Measurements from ENCODE around the gene SBF1.

DNA sequence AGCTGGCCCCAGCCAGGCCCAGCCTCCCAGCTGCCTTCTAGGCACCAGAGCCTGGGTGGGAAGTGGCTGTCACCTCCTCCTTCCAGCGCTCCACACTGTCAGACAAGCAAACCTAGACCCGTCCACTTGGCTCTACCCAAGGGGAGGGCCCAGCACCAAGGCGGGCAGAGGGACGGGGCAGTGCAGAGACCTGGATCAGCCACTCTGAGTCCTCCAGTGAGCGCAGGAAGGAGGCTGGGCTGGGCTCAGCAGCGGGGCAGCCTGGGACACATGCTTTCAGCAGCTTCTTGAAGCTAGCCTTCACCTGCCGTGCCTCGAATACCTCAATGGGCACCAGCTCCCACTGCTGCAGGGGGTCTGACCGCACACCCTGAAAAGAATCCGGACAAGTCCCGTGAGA lies 18.8 kb downstream of the SBF1 start:
- TF ChIP-seq FOXA3 (CRISPR knock-in tag; IDR thresholded peaks at IDR 0.05), result no peak
- no peak for TF ChIP-seq CBFB (CRISPR knock-in tag; IDR thresholded peaks at IDR 0.05)
- TF ChIP-seq, protein P1, sequence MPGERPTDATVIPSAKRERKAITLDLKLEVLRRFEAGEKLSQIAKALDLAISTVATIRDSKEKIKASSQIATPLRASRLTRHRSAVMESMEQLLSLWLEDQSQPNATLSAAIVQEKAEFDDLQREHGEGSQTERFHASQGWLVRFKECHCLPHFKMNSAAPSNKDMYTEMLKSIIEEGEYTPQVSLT (CRISPR knock-in tag; IDR thresholded peaks at IDR 0.05; ENCODE audit: borderline replicate concordance, low read depth), result no peak
- TF ChIP-seq CBX1 (IDR thresholded peaks at IDR 0.05; ENCODE audit: low read depth), result no peak
- TF ChIP-seq FOSL1 (CRISPR knock-in tag; IDR thresholded peaks at IDR 0.05; ENCODE audit: borderline replicate concordance), result no peak
- TF ChIP-seq, protein P2, sequence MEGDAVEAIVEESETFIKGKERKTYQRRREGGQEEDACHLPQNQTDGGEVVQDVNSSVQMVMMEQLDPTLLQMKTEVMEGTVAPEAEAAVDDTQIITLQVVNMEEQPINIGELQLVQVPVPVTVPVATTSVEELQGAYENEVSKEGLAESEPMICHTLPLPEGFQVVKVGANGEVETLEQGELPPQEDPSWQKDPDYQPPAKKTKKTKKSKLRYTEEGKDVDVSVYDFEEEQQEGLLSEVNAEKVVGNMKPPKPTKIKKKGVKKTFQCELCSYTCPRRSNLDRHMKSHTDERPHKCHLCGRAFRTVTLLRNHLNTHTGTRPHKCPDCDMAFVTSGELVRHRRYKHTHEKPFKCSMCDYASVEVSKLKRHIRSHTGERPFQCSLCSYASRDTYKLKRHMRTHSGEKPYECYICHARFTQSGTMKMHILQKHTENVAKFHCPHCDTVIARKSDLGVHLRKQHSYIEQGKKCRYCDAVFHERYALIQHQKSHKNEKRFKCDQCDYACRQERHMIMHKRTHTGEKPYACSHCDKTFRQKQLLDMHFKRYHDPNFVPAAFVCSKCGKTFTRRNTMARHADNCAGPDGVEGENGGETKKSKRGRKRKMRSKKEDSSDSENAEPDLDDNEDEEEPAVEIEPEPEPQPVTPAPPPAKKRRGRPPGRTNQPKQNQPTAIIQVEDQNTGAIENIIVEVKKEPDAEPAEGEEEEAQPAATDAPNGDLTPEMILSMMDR (CRISPR knock-in tag; IDR thresholded peaks at IDR 0.05), result no peak
- TF ChIP-seq, protein P3, sequence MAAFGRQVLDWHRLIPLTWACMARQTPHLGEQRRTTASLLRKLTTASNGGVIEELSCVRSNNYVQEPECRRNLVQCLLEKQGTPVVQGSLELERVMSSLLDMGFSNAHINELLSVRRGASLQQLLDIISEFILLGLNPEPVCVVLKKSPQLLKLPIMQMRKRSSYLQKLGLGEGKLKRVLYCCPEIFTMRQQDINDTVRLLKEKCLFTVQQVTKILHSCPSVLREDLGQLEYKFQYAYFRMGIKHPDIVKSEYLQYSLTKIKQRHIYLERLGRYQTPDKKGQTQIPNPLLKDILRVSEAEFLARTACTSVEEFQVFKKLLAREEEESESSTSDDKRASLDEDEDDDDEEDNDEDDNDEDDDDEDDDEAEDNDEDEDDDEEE (CRISPR knock-in tag; IDR thresholded peaks at IDR 0.05), result no peak
- no peak for TF ChIP-seq TRIM24 (CRISPR knock-in tag; IDR thresholded peaks at IDR 0.05)
- TF ChIP-seq SETDB1 (CRISPR knock-in tag; IDR thresholded peaks at IDR 0.05; ENCODE audit: borderline replicate concordance), result no peak
- TF ChIP-seq, protein P4, sequence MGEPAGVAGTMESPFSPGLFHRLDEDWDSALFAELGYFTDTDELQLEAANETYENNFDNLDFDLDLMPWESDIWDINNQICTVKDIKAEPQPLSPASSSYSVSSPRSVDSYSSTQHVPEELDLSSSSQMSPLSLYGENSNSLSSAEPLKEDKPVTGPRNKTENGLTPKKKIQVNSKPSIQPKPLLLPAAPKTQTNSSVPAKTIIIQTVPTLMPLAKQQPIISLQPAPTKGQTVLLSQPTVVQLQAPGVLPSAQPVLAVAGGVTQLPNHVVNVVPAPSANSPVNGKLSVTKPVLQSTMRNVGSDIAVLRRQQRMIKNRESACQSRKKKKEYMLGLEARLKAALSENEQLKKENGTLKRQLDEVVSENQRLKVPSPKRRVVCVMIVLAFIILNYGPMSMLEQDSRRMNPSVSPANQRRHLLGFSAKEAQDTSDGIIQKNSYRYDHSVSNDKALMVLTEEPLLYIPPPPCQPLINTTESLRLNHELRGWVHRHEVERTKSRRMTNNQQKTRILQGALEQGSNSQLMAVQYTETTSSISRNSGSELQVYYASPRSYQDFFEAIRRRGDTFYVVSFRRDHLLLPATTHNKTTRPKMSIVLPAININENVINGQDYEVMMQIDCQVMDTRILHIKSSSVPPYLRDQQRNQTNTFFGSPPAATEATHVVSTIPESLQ (CRISPR knock-in tag; conservative IDR thresholded peaks at IDR 0.05), result no peak
- no peak for TF ChIP-seq GTF3A (CRISPR knock-in tag; conservative IDR thresholded peaks at IDR 0.05)
- TF ChIP-seq, protein P5, sequence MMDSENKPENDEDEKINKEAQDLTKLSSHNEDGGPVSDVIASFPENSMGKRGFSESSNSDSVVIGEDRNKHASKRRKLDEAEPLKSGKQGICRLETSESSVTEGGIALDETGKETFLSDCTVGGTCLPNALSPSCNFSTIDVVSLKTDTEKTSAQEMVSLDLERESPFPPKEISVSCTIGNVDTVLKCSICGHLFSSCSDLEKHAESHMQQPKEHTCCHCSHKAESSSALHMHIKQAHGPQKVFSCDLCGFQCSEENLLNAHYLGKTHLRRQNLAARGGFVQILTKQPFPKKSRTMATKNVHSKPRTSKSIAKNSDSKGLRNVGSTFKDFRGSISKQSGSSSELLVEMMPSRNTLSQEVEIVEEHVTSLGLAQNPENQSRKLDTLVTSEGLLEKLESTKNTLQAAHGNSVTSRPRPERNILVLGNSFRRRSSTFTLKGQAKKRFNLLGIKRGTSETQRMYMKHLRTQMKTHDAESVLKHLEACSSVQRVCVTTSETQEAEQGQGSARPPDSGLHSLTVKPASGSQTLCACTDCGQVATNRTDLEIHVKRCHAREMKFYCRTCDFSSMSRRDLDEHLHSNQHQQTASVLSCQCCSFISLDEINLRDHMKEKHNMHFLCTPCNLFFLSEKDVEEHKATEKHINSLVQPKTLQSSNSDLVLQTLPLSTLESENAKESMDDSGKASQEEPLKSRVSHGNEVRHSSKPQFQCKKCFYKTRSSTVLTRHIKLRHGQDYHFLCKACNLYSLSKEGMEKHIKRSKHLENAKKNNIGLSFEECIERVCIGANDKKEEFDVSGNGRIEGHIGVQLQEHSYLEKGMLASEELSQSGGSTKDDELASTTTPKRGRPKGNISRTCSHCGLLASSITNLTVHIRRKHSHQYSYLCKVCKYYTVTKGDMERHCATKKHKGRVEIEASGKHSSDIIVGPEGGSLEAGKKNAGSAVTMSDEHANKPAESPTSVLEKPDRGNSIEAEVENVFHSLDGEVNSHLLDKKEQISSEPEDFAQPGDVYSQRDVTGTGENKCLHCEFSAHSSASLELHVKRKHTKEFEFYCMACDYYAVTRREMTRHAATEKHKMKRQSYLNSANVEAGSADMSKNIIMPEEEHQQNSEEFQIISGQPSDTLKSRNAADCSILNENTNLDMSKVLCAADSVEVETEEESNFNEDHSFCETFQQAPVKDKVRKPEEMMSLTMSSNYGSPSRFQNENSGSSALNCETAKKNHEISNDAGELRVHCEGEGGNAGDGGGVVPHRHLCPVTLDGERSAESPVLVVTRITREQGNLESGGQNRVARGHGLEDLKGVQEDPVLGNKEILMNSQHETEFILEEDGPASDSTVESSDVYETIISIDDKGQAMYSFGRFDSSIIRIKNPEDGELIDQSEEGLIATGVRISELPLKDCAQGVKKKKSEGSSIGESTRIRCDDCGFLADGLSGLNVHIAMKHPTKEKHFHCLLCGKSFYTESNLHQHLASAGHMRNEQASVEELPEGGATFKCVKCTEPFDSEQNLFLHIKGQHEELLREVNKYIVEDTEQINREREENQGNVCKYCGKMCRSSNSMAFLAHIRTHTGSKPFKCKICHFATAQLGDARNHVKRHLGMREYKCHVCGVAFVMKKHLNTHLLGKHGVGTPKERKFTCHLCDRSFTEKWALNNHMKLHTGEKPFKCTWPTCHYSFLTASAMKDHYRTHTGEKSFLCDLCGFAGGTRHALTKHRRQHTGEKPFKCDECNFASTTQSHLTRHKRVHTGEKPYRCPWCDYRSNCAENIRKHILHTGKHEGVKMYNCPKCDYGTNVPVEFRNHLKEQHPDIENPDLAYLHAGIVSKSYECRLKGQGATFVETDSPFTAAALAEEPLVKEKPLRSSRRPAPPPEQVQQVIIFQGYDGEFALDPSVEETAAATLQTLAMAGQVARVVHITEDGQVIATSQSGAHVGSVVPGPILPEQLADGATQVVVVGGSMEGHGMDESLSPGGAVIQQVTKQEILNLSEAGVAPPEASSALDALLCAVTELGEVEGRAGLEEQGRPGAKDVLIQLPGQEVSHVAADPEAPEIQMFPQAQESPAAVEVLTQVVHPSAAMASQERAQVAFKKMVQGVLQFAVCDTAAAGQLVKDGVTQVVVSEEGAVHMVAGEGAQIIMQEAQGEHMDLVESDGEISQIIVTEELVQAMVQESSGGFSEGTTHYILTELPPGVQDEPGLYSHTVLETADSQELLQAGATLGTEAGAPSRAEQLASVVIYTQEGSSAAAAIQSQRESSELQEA (CRISPR knock-in tag; IDR thresholded peaks at IDR 0.05; ENCODE audit: not compliant biosample characterization), result no peak

All from HepG2 (cell line).